GM23338 (cell line): ENCODE results near the gene DLG2. TPM values are rescaled to one million over a fixed set of nuclear protein-coding genes. Genes with fewer than 3 reads are reported as not detected.

Experiments
- ATAC-seq: fragments of 200-7000 bp; cut with Tn5 transposase; 3 replicates; pipeline ENCODE4 v1.9.1; 2020
- DNase-seq: peaks from one replicate; pipeline ENCODE4 v3.0.0-alpha.2; 2015; ENCODE audit warnings: low spot score
- H2AFZ ChIP-seq: fragments of 200-600 bp; sonication (generic); 2 replicates; pipeline ENCODE4 v1.8.0; 2016; ENCODE audit warnings: antibody characterized with exemption, mild to moderate bottlenecking, moderate library complexity
- H3F3A ChIP-seq: fragments of 200-600 bp; sonication (generic); replicated peaks from 2 replicates; pipeline ENCODE4 v1.8.0; 2017; ENCODE audit warnings: antibody characterized with exemption, mixed run types, low read depth
- H3K27ac ChIP-seq: fragments of 200-600 bp; sonication (generic); 2 replicates; pipeline ENCODE4 v1.6.1; 2016; ENCODE audit warnings: low read depth
- H3K27me3 ChIP-seq: fragments of 200-600 bp; sonication (generic); 2 replicates; pipeline ENCODE4 v1.8.0; 2016; ENCODE audit warnings: mild to moderate bottlenecking, mixed run types, moderate library complexity; ENCODE audit not compliant: insufficient read depth
- H3K36me3 ChIP-seq: fragments of 200-600 bp; sonication (generic); 2 replicates; pipeline ENCODE4 v1.8.0; 2016; ENCODE audit warnings: mild to moderate bottlenecking; ENCODE audit not compliant: insufficient read depth
- H3K4me1 ChIP-seq: fragments of 200-600 bp; sonication (generic); 2 replicates; pipeline ENCODE4 v1.8.0; 2016; ENCODE audit warnings: mild to moderate bottlenecking, moderate library complexity; ENCODE audit not compliant: insufficient read depth
- H3K4me2 ChIP-seq: fragments of 200-600 bp; sonication (generic); 2 replicates; pipeline ENCODE4 v1.7.1; 2017; ENCODE audit warnings: mixed run types
- H3K4me3 ChIP-seq: fragments of 200-600 bp; sonication (generic); 2 replicates; pipeline ENCODE4 v1.6.1; 2016; ENCODE audit warnings: mixed run types
- H3K79me2 ChIP-seq: fragments of 200-600 bp; sonication (generic); replicated peaks from 2 replicates; pipeline ENCODE4 v1.8.0; 2017; ENCODE audit warnings: mild to moderate bottlenecking; ENCODE audit not compliant: insufficient read depth
- H3K9me2 ChIP-seq: fragments of 200-600 bp; sonication (generic); 2 replicates; pipeline ENCODE4 v1.8.0; 2017; ENCODE audit not compliant: insufficient read depth
- H4K20me1 ChIP-seq: fragments of 200-600 bp; sonication (generic); replicated peaks from 2 replicates; pipeline ENCODE4 v1.8.0; 2017; ENCODE audit warnings: mild to moderate bottlenecking; ENCODE audit not compliant: insufficient read depth
- H3K27ac Mint-ChIP-seq: 2 replicates; pipeline ENCODE4 v1.8.0; 2020; ENCODE audit warnings: inconsistent platforms, mild to moderate bottlenecking, moderate library complexity, mixed read lengths
- H3K27me3 Mint-ChIP-seq: 3 replicates; pipeline ENCODE4 v1.8.0; 2022; ENCODE audit warnings: low read depth, mild to moderate bottlenecking, moderate library complexity, mixed read lengths, inconsistent platforms; ENCODE audit not compliant: insufficient read depth, poor library complexity
- H3K36me3 Mint-ChIP-seq: 3 replicates; pipeline ENCODE4 v1.8.0; 2021; ENCODE audit warnings: low read depth, mild to moderate bottlenecking, inconsistent platforms, moderate library complexity, mixed read lengths
- H3K4me1 Mint-ChIP-seq: 3 replicates; pipeline ENCODE4 v1.8.0; 2020; ENCODE audit warnings: mild to moderate bottlenecking, inconsistent platforms, mixed read lengths
- H3K4me3 Mint-ChIP-seq: 3 replicates; pipeline ENCODE4 v1.8.0; 2021; ENCODE audit warnings: moderate library complexity, mild to moderate bottlenecking, inconsistent platforms, mixed read lengths
- H3K9me3 Mint-ChIP-seq: 3 replicates; pipeline ENCODE4 v1.8.0; 2020; ENCODE audit warnings: moderate library complexity, mild to moderate bottlenecking, inconsistent platforms, mixed read lengths
- CREB1 ChIP-seq: fragments of 250-450 bp; sonication (Bioruptor Pico); IDR thresholded peaks from 2 replicates; pipeline ENCODE4 v1.5.0; 2020; ENCODE audit warnings: low read depth, mild to moderate bottlenecking, moderate library complexity
- EZH2 ChIP-seq: fragments of 200-600 bp; sonication (generic); IDR thresholded peaks from one replicate; pipeline ENCODE4 v1.8.0; 2017; ENCODE audit warnings: antibody characterized with exemption, mild to moderate bottlenecking, low read depth; ENCODE audit not compliant: unreplicated experiment
- NANOG ChIP-seq: IDR thresholded peaks from 2 replicates; pipeline ENCODE4 v1.6.1; 2016; ENCODE audit warnings: antibody characterized with exemption, borderline replicate concordance
- POLR2AphosphoS5 ChIP-seq: IDR thresholded peaks from 2 replicates; pipeline ENCODE4 v1.6.1; 2016; ENCODE audit warnings: antibody characterized with exemption, low read depth
- polyA plus RNA-seq: library from polyadenylated mRNA; unstranded; fragments of >200 nt; fragmentation: Nextera tagmentation; extraction: Ambion mirVana; gene quantifications from 2 replicates; pipeline ENCODE4 v1.2.1, GENCODE V29; 2016
- total RNA-seq: library from RNA; depleted of rRNA; stranded (reverse); fragments of >200 nt; shearing (Covaris generic); gene quantifications from 2 replicates; pipeline ENCODE4 v1.2.3, GENCODE V29; 2014
- TF ChIP-seq, protein P1 (sequence below), 2 experiments: fragments of 200-600 bp in 1 of 2; sonication (generic) in 1 of 2; conservative IDR thresholded peaks; 2 replicates each; pipeline versions ENCODE4 v1.5.1 to v1.6.1; 2016 to 2017; ENCODE audit warnings: antibody characterized with exemption in 2 of 2, low read depth in 2 of 2, mild to moderate bottlenecking in 2 of 2, moderate library complexity in 1 of 2
- TF ChIP-seq, protein P2 (sequence below): fragments of 250-450 bp; sonication (Bioruptor Pico); IDR thresholded peaks from 2 replicates; pipeline ENCODE4 v1.5.0; 2020; ENCODE audit warnings: mild to moderate bottlenecking, moderate library complexity
- TF ChIP-seq, protein P3 (sequence below): IDR thresholded peaks from 2 replicates; pipeline ENCODE4 v1.6.1; 2016; ENCODE audit warnings: antibody characterized with exemption

DLG2 gene
- total and polyA plus RNA-seq, 2 experiments from 2014 or later = 19.8 to 21.5 TPM

DNA sequence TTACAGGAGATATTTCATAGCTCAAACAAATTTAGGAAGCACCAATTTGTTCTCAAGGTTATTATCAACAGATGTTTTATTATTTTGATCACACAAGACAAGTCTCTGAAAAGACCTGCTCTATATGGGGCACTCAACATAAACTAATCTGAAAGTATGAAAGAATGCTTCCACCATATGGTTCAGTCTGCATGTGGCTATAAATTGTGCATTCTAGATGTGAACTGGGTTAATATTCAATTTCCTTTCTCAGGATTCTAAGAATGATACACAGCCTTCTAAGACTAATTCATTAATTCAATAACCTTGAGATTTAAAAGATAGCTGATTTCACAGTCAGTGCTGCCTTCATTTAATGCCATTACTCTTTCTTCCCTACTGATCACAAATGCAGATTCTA is 1489.6 kb downstream of the DLG2 start:
- H3F3A ChIP-seq = no peaks in the 10 kb centered on the region
- no peak for DNase-seq
- H3K4me1 ChIP-seq = no peaks in the 10 kb centered on the region
- H3K4me3 Mint-ChIP-seq = no peak overlapping the region
- no peaks in the 10 kb centered on the region for H3K9me3 Mint-ChIP-seq
- H3K79me2 ChIP-seq = no peaks in the 10 kb centered on the region
- H4K20me1 ChIP-seq = no peaks in the 10 kb centered on the region
- no peaks in the 10 kb centered on the region for H3K27me3 ChIP-seq
- H3K9me2 ChIP-seq = no peaks in the 10 kb centered on the region
- peaks cover 17% of the 10 kb centered on the region for H3K4me1 Mint-ChIP-seq
- H3K36me3 Mint-ChIP-seq = no peaks in the 10 kb centered on the region
- no peak overlapping the region for H3K4me2 ChIP-seq
- H3K27ac Mint-ChIP-seq = no peak overlapping the region
- H2AFZ ChIP-seq = no peak overlapping the region
- no peak overlapping the region for H3K4me3 ChIP-seq
- TF ChIP-seq, protein P1, sequence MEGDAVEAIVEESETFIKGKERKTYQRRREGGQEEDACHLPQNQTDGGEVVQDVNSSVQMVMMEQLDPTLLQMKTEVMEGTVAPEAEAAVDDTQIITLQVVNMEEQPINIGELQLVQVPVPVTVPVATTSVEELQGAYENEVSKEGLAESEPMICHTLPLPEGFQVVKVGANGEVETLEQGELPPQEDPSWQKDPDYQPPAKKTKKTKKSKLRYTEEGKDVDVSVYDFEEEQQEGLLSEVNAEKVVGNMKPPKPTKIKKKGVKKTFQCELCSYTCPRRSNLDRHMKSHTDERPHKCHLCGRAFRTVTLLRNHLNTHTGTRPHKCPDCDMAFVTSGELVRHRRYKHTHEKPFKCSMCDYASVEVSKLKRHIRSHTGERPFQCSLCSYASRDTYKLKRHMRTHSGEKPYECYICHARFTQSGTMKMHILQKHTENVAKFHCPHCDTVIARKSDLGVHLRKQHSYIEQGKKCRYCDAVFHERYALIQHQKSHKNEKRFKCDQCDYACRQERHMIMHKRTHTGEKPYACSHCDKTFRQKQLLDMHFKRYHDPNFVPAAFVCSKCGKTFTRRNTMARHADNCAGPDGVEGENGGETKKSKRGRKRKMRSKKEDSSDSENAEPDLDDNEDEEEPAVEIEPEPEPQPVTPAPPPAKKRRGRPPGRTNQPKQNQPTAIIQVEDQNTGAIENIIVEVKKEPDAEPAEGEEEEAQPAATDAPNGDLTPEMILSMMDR (conservative IDR thresholded peaks at IDR 0.05; ENCODE audit: low read depth in 2 of 2) = no peak
- TF ChIP-seq POLR2AphosphoS5 (no peak), NANOG (no peak), EZH2 (no peak), CREB1 (no peak)
- TF ChIP-seq, protein P2, sequence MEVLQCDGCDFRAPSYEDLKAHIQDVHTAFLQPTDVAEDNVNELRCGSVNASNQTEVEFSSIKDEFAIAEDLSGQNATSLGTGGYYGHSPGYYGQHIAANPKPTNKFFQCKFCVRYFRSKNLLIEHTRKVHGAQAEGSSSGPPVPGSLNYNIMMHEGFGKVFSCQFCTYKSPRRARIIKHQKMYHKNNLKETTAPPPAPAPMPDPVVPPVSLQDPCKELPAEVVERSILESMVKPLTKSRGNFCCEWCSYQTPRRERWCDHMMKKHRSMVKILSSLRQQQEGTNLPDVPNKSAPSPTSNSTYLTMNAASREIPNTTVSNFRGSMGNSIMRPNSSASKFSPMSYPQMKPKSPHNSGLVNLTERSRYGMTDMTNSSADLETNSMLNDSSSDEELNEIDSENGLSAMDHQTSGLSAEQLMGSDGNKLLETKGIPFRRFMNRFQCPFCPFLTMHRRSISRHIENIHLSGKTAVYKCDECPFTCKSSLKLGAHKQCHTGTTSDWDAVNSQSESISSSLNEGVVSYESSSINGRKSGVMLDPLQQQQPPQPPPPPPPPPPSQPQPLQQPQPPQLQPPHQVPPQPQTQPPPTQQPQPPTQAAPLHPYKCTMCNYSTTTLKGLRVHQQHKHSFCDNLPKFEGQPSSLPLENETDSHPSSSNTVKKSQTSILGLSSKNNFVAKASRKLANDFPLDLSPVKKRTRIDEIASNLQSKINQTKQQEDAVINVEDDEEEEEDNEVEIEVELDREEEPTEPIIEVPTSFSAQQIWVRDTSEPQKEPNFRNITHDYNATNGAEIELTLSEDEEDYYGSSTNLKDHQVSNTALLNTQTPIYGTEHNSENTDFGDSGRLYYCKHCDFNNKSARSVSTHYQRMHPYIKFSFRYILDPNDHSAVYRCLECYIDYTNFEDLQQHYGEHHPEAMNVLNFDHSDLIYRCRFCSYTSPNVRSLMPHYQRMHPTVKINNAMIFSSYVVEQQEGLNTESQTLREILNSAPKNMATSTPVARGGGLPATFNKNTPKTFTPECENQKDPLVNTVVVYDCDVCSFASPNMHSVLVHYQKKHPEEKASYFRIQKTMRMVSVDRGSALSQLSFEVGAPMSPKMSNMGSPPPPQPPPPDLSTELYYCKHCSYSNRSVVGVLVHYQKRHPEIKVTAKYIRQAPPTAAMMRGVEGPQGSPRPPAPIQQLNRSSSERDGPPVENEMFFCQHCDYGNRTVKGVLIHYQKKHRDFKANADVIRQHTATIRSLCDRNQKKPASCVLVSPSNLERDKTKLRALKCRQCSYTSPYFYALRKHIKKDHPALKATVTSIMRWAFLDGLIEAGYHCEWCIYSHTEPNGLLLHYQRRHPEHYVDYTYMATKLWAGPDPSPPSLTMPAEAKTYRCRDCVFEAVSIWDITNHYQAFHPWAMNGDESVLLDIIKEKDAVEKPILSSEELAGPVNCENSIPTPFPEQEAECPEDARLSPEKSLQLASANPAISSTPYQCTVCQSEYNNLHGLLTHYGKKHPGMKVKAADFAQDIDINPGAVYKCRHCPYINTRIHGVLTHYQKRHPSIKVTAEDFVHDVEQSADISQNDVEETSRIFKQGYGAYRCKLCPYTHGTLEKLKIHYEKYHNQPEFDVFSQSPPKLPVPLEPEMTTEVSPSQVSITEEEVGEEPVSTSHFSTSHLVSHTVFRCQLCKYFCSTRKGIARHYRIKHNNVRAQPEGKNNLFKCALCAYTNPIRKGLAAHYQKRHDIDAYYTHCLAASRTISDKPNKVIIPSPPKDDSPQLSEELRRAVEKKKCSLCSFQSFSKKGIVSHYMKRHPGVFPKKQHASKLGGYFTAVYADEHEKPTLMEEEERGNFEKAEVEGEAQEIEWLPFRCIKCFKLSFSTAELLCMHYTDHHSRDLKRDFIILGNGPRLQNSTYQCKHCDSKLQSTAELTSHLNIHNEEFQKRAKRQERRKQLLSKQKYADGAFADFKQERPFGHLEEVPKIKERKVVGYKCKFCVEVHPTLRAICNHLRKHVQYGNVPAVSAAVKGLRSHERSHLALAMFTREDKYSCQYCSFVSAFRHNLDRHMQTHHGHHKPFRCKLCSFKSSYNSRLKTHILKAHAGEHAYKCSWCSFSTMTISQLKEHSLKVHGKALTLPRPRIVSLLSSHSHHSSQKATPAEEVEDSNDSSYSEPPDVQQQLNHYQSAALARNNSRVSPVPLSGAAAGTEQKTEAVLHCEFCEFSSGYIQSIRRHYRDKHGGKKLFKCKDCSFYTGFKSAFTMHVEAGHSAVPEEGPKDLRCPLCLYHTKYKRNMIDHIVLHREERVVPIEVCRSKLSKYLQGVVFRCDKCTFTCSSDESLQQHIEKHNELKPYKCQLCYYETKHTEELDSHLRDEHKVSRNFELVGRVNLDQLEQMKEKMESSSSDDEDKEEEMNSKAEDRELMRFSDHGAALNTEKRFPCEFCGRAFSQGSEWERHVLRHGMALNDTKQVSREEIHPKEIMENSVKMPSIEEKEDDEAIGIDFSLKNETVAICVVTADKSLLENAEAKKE (CRISPR knock-in tag) = no peak
- TF ChIP-seq, protein P3, sequence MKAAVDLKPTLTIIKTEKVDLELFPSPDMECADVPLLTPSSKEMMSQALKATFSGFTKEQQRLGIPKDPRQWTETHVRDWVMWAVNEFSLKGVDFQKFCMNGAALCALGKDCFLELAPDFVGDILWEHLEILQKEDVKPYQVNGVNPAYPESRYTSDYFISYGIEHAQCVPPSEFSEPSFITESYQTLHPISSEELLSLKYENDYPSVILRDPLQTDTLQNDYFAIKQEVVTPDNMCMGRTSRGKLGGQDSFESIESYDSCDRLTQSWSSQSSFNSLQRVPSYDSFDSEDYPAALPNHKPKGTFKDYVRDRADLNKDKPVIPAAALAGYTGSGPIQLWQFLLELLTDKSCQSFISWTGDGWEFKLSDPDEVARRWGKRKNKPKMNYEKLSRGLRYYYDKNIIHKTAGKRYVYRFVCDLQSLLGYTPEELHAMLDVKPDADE = no peak
- H3K27ac ChIP-seq = no peak overlapping the region
- no peaks in the 10 kb centered on the region for H3K36me3 ChIP-seq
- no peaks in the 10 kb centered on the region for H3K27me3 Mint-ChIP-seq
- no peak for ATAC-seq
